Calu3 (cell line): ENCODE data around the gene SNX33. TPM values are rescaled to one million over a fixed set of nuclear protein-coding genes. Genes with fewer than 3 reads are reported as not detected.
A peak's percentile ranks its signal among the peaks of the same experiment; 100 is the strongest.
"Not testable (repeated sequence)": the region's sequence is repeated elsewhere in the genome, so short reads cannot be mapped to it uniquely, and the experiment has no call there.

Experiments
- BruUV-seq: library from RNA; stranded (reverse); fragments of 400-500 nt; replicated peaks from 2 replicates; lab custom pipeline; 2021; lab: Mats Ljungman, UMichigan
- CTCF ChIA-PET: fragments of 300-600 bp; sonication (Branson Sonifier 250); formaldehyde crosslinking; loops from one replicate; lab custom pipeline; 2022; ENCODE audit warnings: antibody characterized with exemption; lab: Charles Lee
- DNase-seq: peaks from one replicate; pipeline ENCODE4 v3.0.0; 2022
- H3K27ac Mint-ChIP-seq: one replicate; pipeline ENCODE4 v1.8.0; 2022; ENCODE audit warnings: mixed read lengths; ENCODE audit not compliant: unreplicated experiment
- H3K27me3 Mint-ChIP-seq: one replicate; pipeline ENCODE4 v1.8.0; 2022; ENCODE audit warnings: mixed read lengths; ENCODE audit not compliant: unreplicated experiment
- H3K36me3 Mint-ChIP-seq: one replicate; pipeline ENCODE4 v1.8.0; 2022; ENCODE audit warnings: mild to moderate bottlenecking, moderate library complexity, mixed read lengths; ENCODE audit not compliant: insufficient read depth, unreplicated experiment
- H3K4me1 Mint-ChIP-seq: one replicate; pipeline ENCODE4 v1.8.0; 2022; ENCODE audit warnings: mild to moderate bottlenecking, low read depth, mixed read lengths; ENCODE audit not compliant: unreplicated experiment
- H3K4me3 Mint-ChIP-seq: one replicate; pipeline ENCODE4 v1.8.0; 2022; ENCODE audit warnings: mild to moderate bottlenecking, low read depth, moderate library complexity, mixed read lengths; ENCODE audit not compliant: unreplicated experiment
- H3K9me3 Mint-ChIP-seq: one replicate; pipeline ENCODE4 v1.8.0; 2022; ENCODE audit warnings: low read depth, mixed read lengths; ENCODE audit not compliant: unreplicated experiment
- CTCF ChIP-seq: fragments of 200-600 bp; IDR thresholded peaks from one replicate; pipeline ENCODE4 v1.8.0; 2022; ENCODE audit warnings: antibody characterized with exemption; ENCODE audit not compliant: unreplicated experiment
- intact Hi-C: fragments of 100-400 bp; cut with micrococcal nuclease; formaldehyde crosslinking; loops from one replicate; pipeline ENCODE4 v1.10.0; 2022; ENCODE audit not compliant: unreplicated experiment
- total RNA-seq: library from RNA; stranded (reverse); gene quantifications from 2 replicates; pipeline ENCODE4 v1.2.3, GENCODE V29; 2022

SNX33 gene
- total RNA-seq, 1 experiment from 2014 or later = 23.2 TPM

- not testable (repeated sequence) for H3K9me3 Mint-ChIP-seq, H3K4me1 Mint-ChIP-seq, H3K36me3 Mint-ChIP-seq, H3K27ac Mint-ChIP-seq, BruUV-seq, H3K4me3 Mint-ChIP-seq, H3K27me3 Mint-ChIP-seq
- peak; percentile 95 for TF ChIP-seq CTCF
- CTCF ChIA-PET = interaction anchor here (0.6 to 1.3 kb wide), 6 partner anchors 46 to 316 kb away, joined by 3 to 9 read pairs (median 6); no protein-coding TSS in a partner anchor
- intact Hi-C loops = loop anchor here (2.0 to 5.0 kb wide), 3 partner anchors 35 to 175 kb away; no protein-coding TSS in a partner anchor
- DNase-seq = peak; percentile 86
Measured at GRCh38 chr15:75683646-75684312, 36.1 kb downstream of the SNX33 start.

- H3K27ac Mint-ChIP-seq = no peak overlapping the region
- DNase-seq = no peak
- no peaks in the 10 kb centered on the region for H3K4me1 Mint-ChIP-seq
- H3K9me3 Mint-ChIP-seq = no peaks in the 10 kb centered on the region
- BruUV-seq = no TSS peak
- CTCF ChIA-PET = interaction anchor here (0.6 to 1.9 kb wide), 3 partner anchors 46 to 317 kb away, joined by 3 to 12 read pairs (median 6); partner anchors contain the start of gene MAN2C1
- TF ChIP-seq CTCF = no peak
- H3K36me3 Mint-ChIP-seq = peaks cover 5% of the 10 kb centered on the region
- no peak overlapping the region for H3K4me3 Mint-ChIP-seq
- intact Hi-C loops = loop anchor here (5.0 kb wide), 1 partner anchor 47 kb away; no protein-coding TSS in a partner anchor
- no peaks in the 10 kb centered on the region for H3K27me3 Mint-ChIP-seq
Measured at GRCh38 chr15:75684648-75685047, 36.9 kb downstream of the SNX33 start.

GRCh38 chr15:75685195-75685594 lies 37.5 kb downstream of the SNX33 start:
- no TSS peak for BruUV-seq
- intact Hi-C loops = no loop called here
- CTCF ChIA-PET = interaction anchor here (0.6 to 2.1 kb wide), 3 partner anchors 47 to 355 kb away, joined by 4 to 12 read pairs (median 5); partner anchors contain the start of gene MAN2C1
- DNase-seq = no peak
- no peaks in the 10 kb centered on the region for H3K4me1 Mint-ChIP-seq
- no peak overlapping the region for H3K27ac Mint-ChIP-seq
- no peak for TF ChIP-seq CTCF
- no peak overlapping the region for H3K4me3 Mint-ChIP-seq
- no peaks in the 10 kb centered on the region for H3K27me3 Mint-ChIP-seq
- no peaks in the 10 kb centered on the region for H3K9me3 Mint-ChIP-seq
- H3K36me3 Mint-ChIP-seq = peaks cover 5% of the 10 kb centered on the region

DNA sequence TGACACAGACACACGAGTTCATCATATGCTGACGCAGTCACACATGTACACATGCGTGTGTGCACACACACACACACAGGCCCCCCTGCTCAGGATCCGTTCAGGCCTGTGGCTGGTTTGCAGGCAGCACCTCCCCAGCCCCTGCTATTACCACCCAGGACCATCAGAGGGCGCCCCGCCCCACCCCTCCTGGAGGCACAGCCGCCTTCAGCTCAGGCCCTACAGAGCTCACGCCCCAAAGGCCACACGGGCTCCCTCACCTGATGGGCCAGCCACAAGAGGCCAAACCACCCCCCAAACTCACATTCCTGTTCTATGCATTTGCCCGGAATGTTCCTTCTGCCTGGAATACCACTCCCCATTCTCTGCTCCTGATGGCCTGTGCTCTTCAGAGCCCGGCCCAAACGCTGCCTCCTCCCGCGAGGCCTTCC lies 38.5 kb downstream of the SNX33 start:
- not testable (repeated sequence) for H3K27ac Mint-ChIP-seq, H3K9me3 Mint-ChIP-seq, BruUV-seq, H3K27me3 Mint-ChIP-seq, H3K4me1 Mint-ChIP-seq, H3K36me3 Mint-ChIP-seq, H3K4me3 Mint-ChIP-seq
- CTCF ChIA-PET = interaction anchor here (0.6 to 2.1 kb wide), 11 partner anchors 27 to 318 kb away, joined by 3 to 19 read pairs (median 6); partner anchors contain the start of genes CSPG4, MAN2C1 and SNUPN
- peak; percentile 86 for TF ChIP-seq CTCF
- intact Hi-C loops = loop anchor here (2.0 kb wide), 1 partner anchor 35 kb away; no protein-coding TSS in a partner anchor
- peak; percentile 93 for DNase-seq
